NOMO-1 treated with dmso at 0.1 percent for 144 hours (cell line): Measurements from ENCODE around the gene TEP1.
A peak's percentile ranks its signal among the peaks of the same experiment; 100 is the strongest.
"Not testable (repeated sequence)": the region's sequence is repeated elsewhere in the genome, so short reads cannot be mapped to it uniquely, and the experiment has no call there.

Experiments used
- DNase-seq: peaks from one replicate; lab custom pipeline; 2025; ENCODE audit not compliant: unreplicated experiment; lab: John Stamatoyannopoulos, UW

The TEP1 gene

GRCh38 chr14:20345366-20345765 is 67.9 kb downstream of the TEP1 start:
- DNase-seq: no peak

DNA sequence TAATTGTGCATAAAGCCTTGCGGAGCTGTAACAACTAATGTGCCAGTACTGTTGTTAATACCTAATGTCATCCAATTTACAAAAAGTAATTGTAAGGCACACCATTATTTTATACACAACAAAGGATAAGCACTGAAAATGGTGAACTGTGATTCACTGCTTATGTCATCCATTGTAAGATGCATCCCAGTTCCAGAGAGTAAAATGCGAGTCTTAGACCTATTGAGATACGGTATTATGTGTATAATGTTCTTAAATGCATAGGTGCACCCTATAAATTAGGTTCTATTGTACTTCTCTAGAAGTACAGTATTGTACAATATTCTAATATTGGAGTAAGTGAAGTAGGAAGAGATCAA is 69.5 kb downstream of the TEP1 start:
- no peak for DNase-seq

GRCh38 chr14:20343092-20343861 is 70.0 kb downstream of the TEP1 start, which contains the start of gene PARP2:
PARP2 (plus strand) TSS chr14:20343635; CDS start chr14:20343642, 7 bp downstream.
- DNase-seq: peak; percentile 100

DNA sequence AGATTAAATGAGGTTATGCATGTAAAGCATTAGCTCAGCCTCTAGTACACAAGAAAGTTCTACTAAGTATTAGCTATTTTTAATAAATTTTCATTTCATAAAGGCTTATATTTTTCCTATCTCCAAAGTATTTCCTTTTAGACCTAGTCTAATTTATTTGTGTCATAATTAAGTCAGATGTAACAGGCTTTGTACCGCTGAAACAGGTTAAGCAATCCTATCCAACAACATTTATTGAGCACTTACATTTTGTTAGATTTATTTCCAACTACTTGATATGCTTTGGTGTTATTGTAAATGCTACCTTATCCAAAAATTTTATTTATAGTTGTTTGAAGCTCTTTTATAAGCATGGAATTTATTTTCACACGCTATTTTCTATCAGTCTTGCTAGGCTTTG is 71.7 kb downstream of the TEP1 start:
- no peak for DNase-seq

DNA sequence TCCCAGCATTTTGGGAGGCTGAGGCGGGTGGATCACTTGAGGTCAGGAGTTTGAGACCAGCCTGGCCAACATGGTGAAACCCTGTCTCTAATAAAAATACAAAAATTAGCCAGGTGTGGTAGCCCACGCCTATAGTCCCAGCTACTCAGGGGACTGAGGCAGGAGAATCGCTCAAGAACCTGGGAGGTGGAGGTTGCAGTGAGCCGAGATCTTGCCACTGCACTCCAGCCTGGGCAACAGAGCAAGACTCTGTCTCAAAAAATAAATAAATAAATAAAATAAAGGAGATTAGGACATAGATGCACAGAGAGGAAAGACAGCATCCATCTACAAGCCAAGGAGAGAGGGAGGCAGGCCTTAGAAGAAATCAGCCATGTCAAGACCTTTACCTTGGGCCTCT is 72.3 kb downstream of the TEP1 start:
- not testable (repeated sequence) for DNase-seq

GRCh38 chr14:20334017-20334416 is 79.3 kb downstream of the TEP1 start:
- no peak for DNase-seq

GRCh38 chr14:20333494-20333841 is 79.8 kb downstream of the TEP1 start:
- no peak for DNase-seq

- DNase-seq: peak; percentile 82
Observed at GRCh38 chr14:20332788-20333493, 80.4 kb downstream of the TEP1 start, which contains the start of gene CCNB1IP1. CCNB1IP1 (minus strand) TSS chr14:20333279; CDS start chr14:20316523, 16,756 bp downstream.

GRCh38 chr14:20332431-20332787 is 80.9 kb downstream of the TEP1 start:
- DNase-seq: no peak

DNA sequence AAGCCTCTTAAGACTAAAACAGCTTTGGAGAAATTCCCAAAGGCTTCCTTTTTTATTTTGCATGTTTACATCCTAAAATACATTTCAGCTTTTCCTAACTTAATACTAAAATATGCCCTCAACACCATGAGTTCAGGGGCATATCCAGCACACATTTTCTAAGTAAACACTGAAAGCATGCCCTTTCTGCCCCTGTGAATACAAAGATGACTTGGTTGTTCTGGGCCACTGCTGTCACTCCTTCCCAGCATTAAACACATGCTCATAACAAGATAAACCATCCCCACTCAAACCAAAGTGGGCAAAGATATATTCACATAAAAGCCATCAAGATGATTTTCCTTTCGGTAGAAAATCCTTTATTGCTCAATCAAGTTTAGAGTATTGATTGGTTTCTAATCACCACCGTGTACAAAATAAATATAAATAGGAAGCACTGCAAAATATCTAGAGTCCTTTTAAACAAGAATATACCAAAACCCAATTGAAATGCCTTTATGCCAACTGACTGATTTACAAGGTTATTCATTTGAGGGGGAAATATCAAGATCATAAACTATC is 82.2 kb downstream of the TEP1 start:
- no peak for DNase-seq

GRCh38 chr14:20329355-20329754 is 83.9 kb downstream of the TEP1 start:
- DNase-seq: no peak

DNA sequence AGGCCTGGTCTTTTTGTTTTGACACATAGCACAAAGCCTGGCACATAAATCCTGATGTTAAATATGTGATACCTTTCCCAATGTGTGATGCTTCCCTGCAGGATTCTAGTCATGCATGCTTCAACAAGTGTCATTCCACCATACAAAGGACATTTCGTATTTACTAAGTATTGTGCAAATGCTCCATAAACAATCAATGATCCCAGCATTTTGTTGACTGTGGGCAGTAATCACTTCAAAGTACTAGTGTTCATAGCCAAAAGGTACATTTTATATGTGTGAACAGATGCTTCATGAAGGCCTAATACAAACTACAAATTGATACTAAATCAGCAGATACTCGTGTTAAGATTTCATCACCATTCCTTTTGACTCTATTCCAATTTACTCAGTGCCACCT is 84.6 kb downstream of the TEP1 start:
- DNase-seq: no peak

DNA sequence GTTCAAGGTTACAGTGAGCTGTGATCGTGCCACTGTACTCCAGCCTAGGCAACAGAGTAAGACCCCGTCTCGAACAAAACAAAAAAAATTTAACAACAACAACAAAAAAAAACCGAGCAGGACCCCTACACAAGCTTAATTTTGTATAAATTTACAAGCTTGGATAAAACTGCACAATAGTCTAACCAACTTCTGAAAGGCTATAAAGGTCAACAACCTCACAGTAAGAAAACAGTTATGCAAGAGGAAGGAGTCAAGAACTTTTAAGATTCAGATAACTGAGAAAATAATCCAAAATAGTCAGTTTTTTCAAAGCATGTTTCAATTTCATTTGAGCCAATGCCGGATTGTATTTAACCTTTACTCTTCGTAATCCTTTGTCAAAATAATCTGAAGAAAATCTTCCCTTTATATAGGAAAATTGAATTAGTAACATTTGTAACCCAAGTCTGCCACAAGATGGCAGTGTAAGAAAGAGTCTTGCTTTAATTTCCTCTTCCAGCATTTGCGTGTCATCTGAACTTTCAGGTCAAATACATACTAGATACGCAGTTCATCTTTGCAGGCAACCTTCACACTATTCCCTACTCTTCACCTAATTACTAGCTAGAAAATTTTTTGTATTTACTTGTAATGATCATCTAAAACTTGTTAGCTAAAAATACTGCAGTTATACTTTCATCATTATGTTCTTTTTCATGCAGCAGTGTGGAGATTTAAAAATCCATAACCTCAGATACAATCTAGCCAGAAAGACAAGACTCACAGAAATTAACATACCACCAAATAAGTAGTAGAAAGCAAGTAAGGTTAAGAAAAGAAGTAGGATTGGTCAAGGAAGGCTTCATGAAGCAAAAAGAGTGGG is 86.1 kb downstream of the TEP1 start:
- peak; percentile 15 for DNase-seq

- no peak for DNase-seq
Observed at GRCh38 chr14:20317720-20318119, 95.6 kb downstream of the TEP1 start.
